Astrocyte (in vitro differentiated cells and primary cell): ENCODE data around the gene ANGEL1.

Source experiments
- CTCF ChIP-seq: IDR thresholded peaks from 2 replicates; pipeline ENCODE4 v1.5.1; 2011; ENCODE audit warnings: low read depth, mild to moderate bottlenecking, inconsistent platforms, low read length, moderate library complexity; ENCODE audit not compliant: insufficient read depth
- EZH2 ChIP-seq: IDR thresholded peaks from 2 replicates; pipeline ENCODE4 v1.6.1; 2012; ENCODE audit warnings: mild to moderate bottlenecking, low read length, inconsistent platforms; ENCODE audit not compliant: insufficient read depth

- TF ChIP-seq CTCF (no peak), EZH2 (no peak)
These were observed 4.7 kb downstream of the ANGEL1 start for GRCh38 chr14:76808011-76808410.
